ENCODE results near the gene DENND6B.

Gene DENND6B

GRCh38 chr22:50293441-50294318, 33.1 kb downstream of the DENND6B start:
- Histone ChIP-seq H4K20me1 (ENCODE audit: insufficient read depth, low read length) (peaks cover 67% of the 10 kb centered on the region), H3K4me3 (ENCODE audit: low read length) (peak overlapping the region; percentile 66), H3K27me3 (ENCODE audit: low read depth, low read length) (no peaks in the 10 kb centered on the region), H3K79me2 (ENCODE audit: low read length) (peaks cover 65% of the 10 kb centered on the region), H3K36me3 (replicated peaks; ENCODE audit: low read depth, low read length) (no peaks in the 10 kb centered on the region), H3K4me1 (ENCODE audit: low read length) (peaks cover 32% of the 10 kb centered on the region), H3K9ac (ENCODE audit: low read length) (peak overlapping the region; percentile 31), H3K4me2 (ENCODE audit: low read length) (peak overlapping the region; percentile 79), H2AFZ (ENCODE audit: low read depth, low read length) (no peak overlapping the region), H3K9me3 (ENCODE audit: insufficient read depth, low read length) (no peaks in the 10 kb centered on the region), H3K27ac (ENCODE audit: low read length) (peak overlapping the region; percentile 4; the same call in 1 of the 2 replicates)
- TF ChIP-seq CTCF (IDR thresholded peaks at IDR 0.05; ENCODE audit: low read depth, low read length) (no peak), EZH2phosphoT487 (IDR thresholded peaks at IDR 0.05; ENCODE audit: low read depth) (no peak)

- Histone ChIP-seq H2AFZ (ENCODE audit: low read depth, low read length) (no peak overlapping the region), H3K4me1 (ENCODE audit: low read length) (peaks cover 32% of the 10 kb centered on the region), H3K27me3 (ENCODE audit: low read depth, low read length) (no peaks in the 10 kb centered on the region), H4K20me1 (ENCODE audit: insufficient read depth, low read length) (peaks cover 59% of the 10 kb centered on the region), H3K4me2 (ENCODE audit: low read length) (peak overlapping the region; percentile 79), H3K79me2 (ENCODE audit: low read length) (peaks cover 59% of the 10 kb centered on the region), H3K4me3 (ENCODE audit: low read length) (peak overlapping the region; percentile 66), H3K27ac (ENCODE audit: low read length) (no peak overlapping the region), H3K36me3 (replicated peaks; ENCODE audit: low read depth, low read length) (no peaks in the 10 kb centered on the region), H3K9ac (ENCODE audit: low read length) (peak overlapping the region; percentile 31), H3K9me3 (ENCODE audit: insufficient read depth, low read length) (no peaks in the 10 kb centered on the region)
- TF ChIP-seq EZH2phosphoT487 (IDR thresholded peaks at IDR 0.05; ENCODE audit: low read depth) (no peak), CTCF (IDR thresholded peaks at IDR 0.05; ENCODE audit: low read depth, low read length) (no peak)
Observed at GRCh38 chr22:50292643-50293440, 34.0 kb downstream of the DENND6B start.

GRCh38 chr22:50289942-50290630, 36.7 kb downstream of the DENND6B start:
- Histone ChIP-seq H3K36me3 (replicated peaks; ENCODE audit: low read depth, low read length) (no peaks in the 10 kb centered on the region), H3K27ac (ENCODE audit: low read length) (no peak overlapping the region), H3K9me3 (ENCODE audit: insufficient read depth, low read length) (no peaks in the 10 kb centered on the region), H3K4me2 (ENCODE audit: low read length) (no peak overlapping the region), H3K9ac (ENCODE audit: low read length) (no peak overlapping the region), H3K4me1 (ENCODE audit: low read length) (peaks cover 32% of the 10 kb centered on the region), H3K79me2 (ENCODE audit: low read length) (peaks cover 36% of the 10 kb centered on the region), H3K27me3 (ENCODE audit: low read depth, low read length) (no peaks in the 10 kb centered on the region), H3K4me3 (ENCODE audit: low read length) (no peak overlapping the region), H4K20me1 (ENCODE audit: insufficient read depth, low read length) (peaks cover 42% of the 10 kb centered on the region), H2AFZ (ENCODE audit: low read depth, low read length) (no peak overlapping the region)
- TF ChIP-seq EZH2phosphoT487 (IDR thresholded peaks at IDR 0.05; ENCODE audit: low read depth) (no peak), CTCF (IDR thresholded peaks at IDR 0.05; ENCODE audit: low read depth, low read length) (no peak)
